HG03571 (cell line): ENCODE results near the gene LRRC4.
A peak's percentile ranks its signal among the peaks of the same experiment; 100 is the strongest.

Source experiments
- ATAC-seq: cut with Tn5 transposase; IDR thresholded peaks from one replicate; pipeline ENCODE4 v1.9.1; 2021; ENCODE audit not compliant: unreplicated experiment

LRRC4 gene

GRCh38 chr7:128008141-128008540, 23.1 kb downstream of the LRRC4 start:
- no peak for ATAC-seq

- ATAC-seq: no peak
These were observed 23.9 kb downstream of the LRRC4 start for GRCh38 chr7:128007303-128007680.

- no peak for ATAC-seq
These were observed 24.5 kb downstream of the LRRC4 start for GRCh38 chr7:128006550-128007302.

GRCh38 chr7:128005759-128006159, 25.5 kb downstream of the LRRC4 start:
- ATAC-seq: no peak

GRCh38 chr7:128005117-128005516, 26.1 kb downstream of the LRRC4 start:
- ATAC-seq: no peak

- ATAC-seq: no peak
These were observed 26.6 kb downstream of the LRRC4 start for GRCh38 chr7:128004623-128005022.

- no peak for ATAC-seq
These were observed 27.4 kb downstream of the LRRC4 start for GRCh38 chr7:128003787-128004186.

- ATAC-seq: peak; percentile 48
These were observed 28.1 kb downstream of the LRRC4 start for GRCh38 chr7:128003167-128003566.

GRCh38 chr7:128000854-128001265, 30.4 kb downstream of the LRRC4 start:
- peak; percentile 56 for ATAC-seq

- no peak for ATAC-seq
These were observed 31.2 kb downstream of the LRRC4 start for GRCh38 chr7:128000048-128000447.

GRCh38 chr7:127998671-127999070, 32.6 kb downstream of the LRRC4 start:
- no peak for ATAC-seq

- no peak for ATAC-seq
These were observed 33.9 kb downstream of the LRRC4 start for GRCh38 chr7:127997226-127997922.

GRCh38 chr7:127996253-127997071, 34.8 kb downstream of the LRRC4 start:
- no peak for ATAC-seq

GRCh38 chr7:127995881-127996215, 35.4 kb downstream of the LRRC4 start:
- ATAC-seq: no peak

GRCh38 chr7:127995156-127995880, 35.9 kb downstream of the LRRC4 start:
- no peak for ATAC-seq

GRCh38 chr7:127993987-127994386, 37.2 kb downstream of the LRRC4 start:
- no peak for ATAC-seq

- no peak for ATAC-seq
These were observed 37.9 kb downstream of the LRRC4 start for GRCh38 chr7:127993317-127993716.

GRCh38 chr7:127988751-127989150, 42.5 kb downstream of the LRRC4 start:
- no peak for ATAC-seq

GRCh38 chr7:127986581-127987521, 44.4 kb downstream of the LRRC4 start:
- ATAC-seq: no peak

GRCh38 chr7:127983804-127984332, 47.4 kb downstream of the LRRC4 start:
- ATAC-seq: no peak
